Activated T-cell treated with anti-CD3 and anti-CD28 coated beads for 24 hours (primary cell): ENCODE results near the gene KRT20.
"Not testable (repeated sequence)": the region's sequence is repeated elsewhere in the genome, so short reads cannot be mapped to it uniquely, and the experiment has no call there.

Experiments
- DNase-seq: peaks from one replicate; pipeline ENCODE4 v3.0.0-alpha.2; 2020; ENCODE audit warnings: low read depth

KRT20 gene

GRCh38 chr17:40884708-40885512 is at the start of gene KRT20:
Gene KRT20, minus strand, starts transcription at chr17:40885242. Its CDS starts 57 bp downstream, at chr17:40885185.
- DNase-seq: no peak

- no peak for DNase-seq
These were observed 47.6 kb upstream of the KRT20 start for GRCh38 chr17:40932608-40933007.

GRCh38 chr17:40931311-40931710 is 46.3 kb upstream of the KRT20 start:
- no peak for DNase-seq

- no peak for DNase-seq
These were observed 41.3 kb upstream of the KRT20 start for GRCh38 chr17:40926341-40926740.

GRCh38 chr17:40922239-40922638 is 37.2 kb upstream of the KRT20 start:
- DNase-seq: no peak

GRCh38 chr17:40921026-40921425 is 36.0 kb upstream of the KRT20 start:
- no peak for DNase-seq

GRCh38 chr17:40917116-40917515 is 32.1 kb upstream of the KRT20 start:
- DNase-seq: not testable (repeated sequence)

GRCh38 chr17:40916366-40916765 is 31.3 kb upstream of the KRT20 start:
- DNase-seq: no peak

GRCh38 chr17:40915721-40916256 is 30.7 kb upstream of the KRT20 start:
- no peak for DNase-seq

- no peak for DNase-seq
These were observed 30.2 kb upstream of the KRT20 start for GRCh38 chr17:40915199-40915661.

- no peak for DNase-seq
These were observed 29.2 kb upstream of the KRT20 start for GRCh38 chr17:40914075-40914855.

GRCh38 chr17:40912486-40913210 is 27.6 kb upstream of the KRT20 start:
- DNase-seq: no peak

GRCh38 chr17:40910441-40910841 is 25.4 kb upstream of the KRT20 start:
- no peak for DNase-seq

- DNase-seq: no peak
These were observed 24.7 kb upstream of the KRT20 start for GRCh38 chr17:40909755-40910154.

- peak; percentile 59 for DNase-seq
These were observed 24.3 kb upstream of the KRT20 start for GRCh38 chr17:40909351-40909750.

- DNase-seq: no peak
These were observed 21.6 kb upstream of the KRT20 start for GRCh38 chr17:40906613-40907012.

GRCh38 chr17:40905370-40905769 is 20.3 kb upstream of the KRT20 start:
- DNase-seq: no peak

GRCh38 chr17:40903129-40903847 is 18.2 kb upstream of the KRT20 start:
- DNase-seq: no peak

- DNase-seq: no peak
These were observed 17.5 kb upstream of the KRT20 start for GRCh38 chr17:40902498-40902897.

- DNase-seq: no peak
These were observed 17.0 kb upstream of the KRT20 start for GRCh38 chr17:40901981-40902474.

GRCh38 chr17:40900809-40901356 is 15.8 kb upstream of the KRT20 start:
- no peak for DNase-seq
